ENCODE data around the gene DMAC1.

The DMAC1 gene

DNA sequence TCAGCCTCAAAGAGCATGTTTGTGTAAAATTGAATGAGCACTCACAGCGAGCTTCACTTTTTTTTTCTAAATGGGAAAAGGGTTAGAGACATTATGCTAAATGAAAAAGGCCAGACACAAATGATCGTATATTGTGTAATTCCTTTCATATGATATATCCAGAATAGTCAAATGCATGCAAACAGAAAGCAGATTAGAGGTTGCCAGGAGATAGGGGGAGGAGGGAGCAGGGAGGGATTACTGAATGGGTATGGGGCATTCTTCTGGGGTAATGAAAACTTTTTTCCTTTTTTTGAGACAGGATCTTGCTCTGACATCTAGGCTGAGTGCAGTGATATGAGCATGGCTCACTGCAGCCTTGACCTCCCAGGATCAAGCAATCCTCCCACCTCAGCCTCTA lies 47.1 kb downstream of the DMAC1 start:
- H4K20me1 ChIP-seq (ENCODE audit: insufficient read depth, low read length) = no peaks in the 10 kb centered on the region
- no peak overlapping the region for H3K4me2 ChIP-seq (ENCODE audit: low read length)
- no peaks in the 10 kb centered on the region for H3K79me2 ChIP-seq (ENCODE audit: low read length)
- H3K27me3 ChIP-seq (ENCODE audit: low read depth, low read length) = no peaks in the 10 kb centered on the region
- no peak overlapping the region for H2AFZ ChIP-seq (ENCODE audit: low read depth, low read length)
- H3K9me3 ChIP-seq (ENCODE audit: insufficient read depth, low read length) = no peaks in the 10 kb centered on the region
- H3K4me3 ChIP-seq (ENCODE audit: low read length) = no peak overlapping the region
- no peaks in the 10 kb centered on the region for H3K36me3 ChIP-seq (replicated peaks; ENCODE audit: low read depth, low read length)
- H3K27ac ChIP-seq (ENCODE audit: low read length) = no peak overlapping the region
- no peak for TF ChIP-seq CTCF (IDR thresholded peaks at IDR 0.05; ENCODE audit: low read depth, low read length)
- no peak for TF ChIP-seq EZH2phosphoT487 (IDR thresholded peaks at IDR 0.05; ENCODE audit: low read depth)
- H3K9ac ChIP-seq (ENCODE audit: low read length) = no peak overlapping the region
- peaks cover 12% of the 10 kb centered on the region for H3K4me1 ChIP-seq (ENCODE audit: low read length)

Measured in OCI-LY3 (cell line).